ENCODE measurements around the gene TMPRSS6. TPM values are rescaled to one million over a fixed set of nuclear protein-coding genes. Genes with fewer than 3 reads are reported as not detected.

The TMPRSS6 gene
- total and polyA plus RNA-seq, 2 of the 8 experiments (the other 6 are each of a cell fraction or from before 2014, with no cell fraction given), result 0.02 TPM; not detected in 1

GRCh38 chr22:37023743-37024338, 85.7 kb downstream of the TMPRSS6 start:
- no peak overlapping the region for H3K27ac ChIP-seq (ENCODE audit: low read depth, low read length)
- no peak overlapping the region for H3K4me2 ChIP-seq (ENCODE audit: insufficient read depth in 1 of 2, low read depth in 2 of 2, low read length in 2 of 2)
- DNase-seq (ENCODE audit: low read depth in 1 of 2, low spot score in 2 of 2) (no peak), FAIRE-seq (no peak)
- no peak overlapping the region for H2BK15ac ChIP-seq (ENCODE audit: low read length)
- no peak overlapping the region for H4K8ac ChIP-seq (ENCODE audit: extremely low read depth, insufficient read depth, low read length)
- no peak overlapping the region for H3K4me3 ChIP-seq (ENCODE audit: extremely low read depth in 1 of 4, insufficient read depth in 2 of 4, low read depth in 3 of 4, low read length in 4 of 4)
- H3K9ac ChIP-seq (replicated peaks in 1 of 4; ENCODE audit: extremely low read depth in 1 of 4, low read depth in 3 of 4, low read length in 3 of 4), result no peak overlapping the region
- H4K20me1 ChIP-seq (replicated peaks in 1 of 2; ENCODE audit: control insufficient read depth in 1 of 2, insufficient read depth in 2 of 2, low read length in 2 of 2), result peaks cover 10 to 25% of the 10 kb centered on the region in 2 experiments
- H3K18ac ChIP-seq (ENCODE audit: extremely low read depth, low read length), result no peak overlapping the region
- no peaks in the 10 kb centered on the region for H3K9me3 ChIP-seq (ENCODE audit: insufficient read depth in 2 of 2, low read depth in 1 of 2, low read length in 1 of 2)
- H3K4me1 ChIP-seq (replicated peaks in 1 of 4; ENCODE audit: control insufficient read depth in 3 of 4, insufficient read depth in 4 of 4, low read length in 3 of 4), result peaks cover 0 to 11% (median 6%) of the 10 kb centered on the region in 4 experiments; a peak in 5 of 7 replicates
- peaks cover 10% of the 10 kb centered on the region for H3K79me1 ChIP-seq (ENCODE audit: low read depth, low read length)
- no peak overlapping the region for H3K4ac ChIP-seq (replicated peaks; ENCODE audit: insufficient read length, low read depth, low read length)
- H4K91ac ChIP-seq (replicated peaks; ENCODE audit: insufficient read length, low read length), result no peak overlapping the region
- H3K23me2 ChIP-seq (ENCODE audit: low read depth, low read length), result peaks cover 5% of the 10 kb centered on the region
- no peak overlapping the region for H2BK12ac ChIP-seq (ENCODE audit: low read depth, low read length)
- H2AFZ ChIP-seq (ENCODE audit: low read length), result no peak overlapping the region
- H2AK5ac ChIP-seq (ENCODE audit: low read depth, low read length), result no peak overlapping the region
- no peak overlapping the region for H3K14ac ChIP-seq (ENCODE audit: insufficient read length)
- no peaks in the 10 kb centered on the region for H3K27me3 ChIP-seq (replicated peaks in 1 of 4; ENCODE audit: control insufficient read depth in 3 of 4, extremely low read depth in 1 of 4, insufficient read depth in 3 of 4, low read length in 3 of 4)
- POLR2A ChIA-PET (ENCODE audit: partially characterized antibody), result interaction anchor here (0.6 to 1.3 kb wide), 5 partner anchors 9 to 170 kb away, joined by 3 to 4 read pairs (median 3); no protein-coding TSS in a partner anchor
- no peak overlapping the region for H2BK5ac ChIP-seq (ENCODE audit: low read depth, low read length)
- peaks cover 3 to 35% (median 19%) of the 10 kb centered on the region in 4 experiments; a peak in 7 of 8 replicates for H3K36me3 ChIP-seq (ENCODE audit: control insufficient read depth in 2 of 4, insufficient read depth in 4 of 4, low read length in 3 of 4)
- CTCF ChIA-PET (ENCODE audit: partially characterized antibody), result interaction anchor here (1.0 to 5.4 kb wide), 6 partner anchors 7 to 30 kb away, joined by 3 to 37 read pairs (median 4); no protein-coding TSS in a partner anchor
- no peak overlapping the region for H3K23ac ChIP-seq (ENCODE audit: insufficient read length)
- H3K56ac ChIP-seq (replicated peaks; ENCODE audit: insufficient read length, low read depth, low read length), result no peak overlapping the region
- H2BK20ac ChIP-seq (ENCODE audit: low read length), result no peak overlapping the region
- peaks cover 0 to 16% of the 10 kb centered on the region in 2 experiments; a peak in 2 of 4 replicates for H3K79me2 ChIP-seq (ENCODE audit: control insufficient read depth in 1 of 2, insufficient read depth in 2 of 2, low read length in 2 of 2)
- no peak overlapping the region for H2BK120ac ChIP-seq (replicated peaks; ENCODE audit: low read depth, low read length)
- H4K5ac ChIP-seq (ENCODE audit: insufficient read length, low read depth, low read length), result no peak overlapping the region
- 91% methylated on average over 27 of the region's 34 CpGs; no CpG with 5 or more reads in 1 of the 2 experiments for WGBS, 2 experiments (ENCODE audit: extremely low coverage in 1 of 2, insufficient coverage in 1 of 2, insufficient read length in 1 of 2, insufficient replicate concordance in 2 of 2, low coverage in 1 of 2, low lambda C conversion rate in 2 of 2, missing lambda C conversion rate in 1 of 2)
- TF ChIP-seq KDM1A (IDR thresholded peaks at IDR 0.05; ENCODE audit: borderline replicate concordance, low read length) (no peak), PHF8 (conservative IDR thresholded peaks at IDR 0.05; ENCODE audit: low read depth, low read length) (no peak)
